NT2/D1 (cell line): Measurements from ENCODE around the gene MALT1.

Experiments used
- YY1 ChIP-seq: IDR thresholded peaks from 2 replicates; pipeline ENCODE4 v1.6.1; 2011; ENCODE audit not compliant: insufficient read length, insufficient read depth
- ZNF274 ChIP-seq: IDR thresholded peaks from 2 replicates; pipeline ENCODE4 v1.6.1; 2011; ENCODE audit warnings: mild to moderate bottlenecking, low read depth, low read length

DNA sequence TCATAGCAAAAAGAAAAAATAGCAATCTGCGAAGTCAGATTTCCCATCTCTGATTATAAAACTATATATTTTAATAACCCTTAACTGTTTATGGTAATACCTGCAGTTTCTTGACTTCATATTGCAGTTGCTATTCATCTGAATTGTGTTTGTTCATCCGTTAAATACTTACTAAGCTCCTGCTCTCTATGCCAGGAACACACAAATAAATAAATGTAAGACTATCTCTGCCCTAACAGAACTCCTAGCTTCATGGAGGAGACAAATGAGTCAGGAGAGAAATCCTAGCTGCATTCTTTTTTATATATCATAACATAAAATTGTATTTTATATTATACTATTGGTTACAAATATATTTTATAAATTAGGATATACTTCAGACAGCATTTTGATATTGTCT lies 61.2 kb downstream of the MALT1 start:
- TF ChIP-seq ZNF274 (no peak), YY1 (no peak)
